ENCODE measurements around the gene ZNF784. TPM values are rescaled to one million over a fixed set of nuclear protein-coding genes. Genes with fewer than 3 reads are reported as not detected.

The ZNF784 gene
- total and polyA plus RNA-seq, 2 of the 8 experiments (the other 6 are each of a cell fraction or from before 2014, with no cell fraction given): 6.5 to 8.0 TPM

GRCh38 chr19:55632463-55632834 lies 8.1 kb upstream of the ZNF784 start (continued):
- TF ChIP-seq NRF1 (IDR thresholded peaks at IDR 0.05; ENCODE audit: low read depth, low read length) (no peak), SIN3A (conservative IDR thresholded peaks at IDR 0.05 in 1 of 2, IDR thresholded peaks at IDR 0.05 in 1 of 2; ENCODE audit: low read depth in 1 of 2, low read length in 2 of 2) (peak in 1 of 2 experiments; percentile 77; a peak in 1 of 4 replicates), GABPA (IDR thresholded peaks at IDR 0.05; ENCODE audit: borderline replicate concordance, insufficient read depth, low read length) (no peak), CHD2 (IDR thresholded peaks at IDR 0.05; ENCODE audit: low read length) (no peak), CHD1 (IDR thresholded peaks at IDR 0.05; ENCODE audit: low read depth, low read length) (no peak), JUN (IDR thresholded peaks at IDR 0.05; ENCODE audit: low read depth, low read length) (no peak), CBX8 (IDR thresholded peaks at IDR 0.05; ENCODE audit: borderline replicate concordance, low read depth, low read length) (no peak), FOSL1 (IDR thresholded peaks at IDR 0.05; ENCODE audit: insufficient read depth, low read depth, low read length) (no peak), E2F6 (IDR thresholded peaks at IDR 0.05) (no peak), PHF8 (conservative IDR thresholded peaks at IDR 0.05; ENCODE audit: low read depth, low read length) (no peak)
